ENCODE data around the gene RBM4B. TPM values are rescaled to one million over a fixed set of nuclear protein-coding genes. Genes with fewer than 3 reads are reported as not detected.

Gene RBM4B
- total RNA-seq, 1 donor from 2014 or later: 22.2 TPM

- DNase-seq (ENCODE audit: low read depth in 2 of 2): no peak
Observed at GRCh38 chr11:66706989-66707388, 29.3 kb upstream of the RBM4B start.

DNA sequence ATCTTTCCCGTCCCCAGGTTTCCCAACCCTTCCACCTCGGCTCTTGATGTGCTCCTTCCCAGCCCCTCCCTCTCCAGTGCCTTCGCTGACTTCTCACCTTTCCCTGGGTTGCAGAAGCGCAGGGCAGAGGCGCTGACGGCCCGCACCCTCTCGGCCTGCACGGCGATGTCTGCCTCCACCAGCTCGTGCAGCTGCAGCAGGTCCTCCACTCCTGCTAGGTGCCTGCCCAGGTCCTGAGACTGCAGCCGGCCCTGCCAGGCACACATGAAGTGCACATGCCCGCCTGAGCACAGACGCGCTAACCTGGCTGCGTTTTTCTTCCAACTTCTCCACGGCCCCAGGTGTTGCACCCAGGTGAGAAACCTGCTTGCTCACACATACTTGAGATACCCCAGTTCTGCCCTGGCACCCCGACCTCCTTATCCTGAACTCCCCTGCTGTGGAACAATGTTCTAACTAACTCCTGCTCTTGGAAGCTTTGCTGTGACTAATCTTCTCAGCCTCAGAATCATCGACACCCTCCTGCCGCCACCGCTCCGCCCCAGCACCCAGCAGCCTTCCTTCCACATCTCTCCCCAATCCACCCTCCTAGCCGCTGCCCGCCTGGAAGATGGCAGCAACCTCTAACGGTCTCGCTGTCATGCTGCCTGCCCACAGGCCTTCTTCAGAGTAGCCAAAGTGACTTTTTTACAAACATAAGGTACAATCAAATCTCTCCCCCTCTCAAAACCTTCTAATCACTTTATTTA lies 28.1 kb upstream of the RBM4B start:
- no peak for DNase-seq (ENCODE audit: low read depth in 2 of 2)

DNA sequence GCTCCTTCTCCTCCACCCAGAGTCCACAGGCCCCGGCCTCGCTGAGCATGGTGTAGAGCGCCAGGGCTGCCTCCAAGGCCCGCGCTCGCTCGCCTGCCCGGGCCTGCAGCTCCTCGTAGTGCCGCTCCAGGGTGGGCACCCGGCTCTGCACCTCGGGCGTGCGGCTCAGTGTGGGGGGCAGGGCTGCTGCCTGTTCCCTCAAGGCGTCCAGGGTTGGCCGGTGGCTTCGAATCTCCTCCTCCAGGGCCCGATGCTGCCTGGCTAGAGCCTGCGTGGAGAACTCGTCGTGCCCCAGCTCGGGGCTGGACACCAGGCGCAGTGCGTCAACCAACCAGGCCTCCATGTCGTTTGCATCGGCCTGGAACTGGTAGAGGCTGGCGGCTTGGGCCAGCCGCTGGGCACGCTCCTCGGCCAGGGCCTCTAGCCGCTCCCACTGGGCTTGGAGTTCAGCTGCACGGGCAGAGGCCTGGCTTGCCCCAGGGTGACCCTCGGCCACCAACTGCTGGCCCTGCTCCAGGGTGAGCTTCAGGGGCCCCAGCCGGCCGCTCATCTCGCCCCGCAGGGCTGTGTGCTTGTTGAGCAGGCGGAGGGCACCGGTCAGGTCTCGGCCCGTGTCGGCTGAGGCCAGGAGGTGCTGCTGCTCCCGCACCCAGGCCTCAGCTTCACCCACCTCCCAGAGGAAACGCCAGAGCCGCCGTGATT lies 27.1 kb upstream of the RBM4B start:
- no peak for DNase-seq (ENCODE audit: low read depth in 2 of 2)

DNA sequence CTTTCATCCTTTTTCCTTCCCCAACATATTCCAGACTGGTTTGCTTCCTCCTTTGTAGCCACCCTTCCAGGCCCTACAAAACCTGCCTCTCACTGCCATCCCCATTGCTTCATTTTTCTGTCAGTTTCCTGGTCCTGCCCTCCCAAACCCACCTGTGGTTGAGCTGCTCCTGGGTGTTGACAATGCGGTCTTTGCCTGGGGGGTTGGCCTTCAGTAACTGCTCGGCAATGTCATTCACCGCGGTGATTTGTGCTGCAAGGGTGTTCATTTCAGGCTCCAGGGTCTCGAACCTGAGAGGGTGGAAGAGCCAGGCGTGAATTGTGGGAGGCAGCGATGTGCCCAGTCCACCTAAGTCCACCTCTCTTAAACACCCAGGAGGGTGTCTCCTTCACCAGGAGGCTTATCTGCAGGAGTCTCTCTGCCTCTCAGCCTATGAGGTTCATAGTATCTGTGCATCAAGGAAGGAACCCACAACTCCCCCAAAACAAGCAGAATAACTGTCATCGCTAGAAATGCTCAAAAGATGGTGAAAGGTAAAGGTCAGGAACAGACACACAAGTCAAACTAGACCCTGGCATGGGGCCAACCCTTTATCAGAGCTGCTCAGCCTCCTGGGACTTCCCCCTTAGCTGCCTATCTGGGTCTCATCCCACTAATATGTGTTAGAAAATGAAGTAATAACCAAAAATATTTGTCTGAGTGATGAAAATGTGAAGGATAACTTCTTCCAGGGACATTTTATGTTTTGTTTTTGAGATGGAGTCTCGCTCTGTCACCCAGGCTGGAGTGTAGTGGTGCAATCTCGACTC lies 23.9 kb upstream of the RBM4B start:
- peak in 1 of 2 donors; percentile 43 for DNase-seq (ENCODE audit: low read depth in 2 of 2)

DNA sequence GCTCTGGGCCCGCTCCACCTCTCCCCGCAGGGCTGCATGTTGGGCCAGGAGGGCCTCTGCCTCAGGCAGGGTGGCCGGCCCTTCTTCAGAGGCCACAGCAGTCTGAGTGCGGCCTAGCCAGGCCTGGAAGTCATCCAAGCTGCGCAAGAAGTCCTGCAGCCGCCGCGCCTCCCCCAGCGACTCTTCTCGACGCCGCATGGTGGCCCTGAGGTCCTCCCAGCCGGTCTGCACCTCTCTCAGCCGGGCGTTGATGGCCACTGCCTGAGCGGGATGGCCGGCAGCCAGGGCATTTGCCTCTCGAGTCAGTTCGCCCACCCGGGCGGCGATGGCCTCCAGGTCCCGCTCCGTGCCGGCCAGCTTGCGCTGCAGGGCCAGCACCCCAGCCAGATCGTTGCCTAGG lies 23.1 kb upstream of the RBM4B start:
- DNase-seq (ENCODE audit: low read depth in 2 of 2): no peak

DNA sequence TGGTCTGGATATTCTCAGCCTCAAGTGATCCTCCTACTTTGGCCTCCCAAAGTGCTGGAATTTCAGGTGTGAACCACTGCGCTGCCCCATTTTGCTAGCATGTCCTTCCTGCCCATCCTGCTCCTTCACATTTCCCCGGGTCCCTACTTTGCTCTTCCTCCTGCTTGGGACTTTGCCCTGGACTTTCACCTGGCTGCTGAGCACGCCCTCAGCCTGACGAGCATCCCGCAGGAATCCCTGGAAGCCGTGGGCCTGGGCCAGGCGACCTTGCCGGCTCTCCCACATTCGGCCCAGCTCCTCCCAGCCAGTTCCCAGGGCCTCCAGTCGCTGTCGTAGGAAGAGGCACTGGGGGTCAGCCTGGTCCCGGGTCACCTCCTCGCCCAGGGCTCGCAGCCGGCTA lies 22.6 kb upstream of the RBM4B start:
- DNase-seq (ENCODE audit: low read depth in 2 of 2): no peak

GRCh38 chr11:66698491-66698890 lies 20.8 kb upstream of the RBM4B start:
- DNase-seq (ENCODE audit: low read depth in 2 of 2): no peak

GRCh38 chr11:66697988-66698387 lies 20.3 kb upstream of the RBM4B start:
- no peak for DNase-seq (ENCODE audit: low read depth in 2 of 2)

GRCh38 chr11:66696146-66696545 lies 18.5 kb upstream of the RBM4B start:
- no peak for DNase-seq (ENCODE audit: low read depth in 2 of 2)

GRCh38 chr11:66694732-66695207 lies 17.1 kb upstream of the RBM4B start:
- peak; percentile 86 to 97 for DNase-seq (ENCODE audit: low read depth in 2 of 2)

DNA sequence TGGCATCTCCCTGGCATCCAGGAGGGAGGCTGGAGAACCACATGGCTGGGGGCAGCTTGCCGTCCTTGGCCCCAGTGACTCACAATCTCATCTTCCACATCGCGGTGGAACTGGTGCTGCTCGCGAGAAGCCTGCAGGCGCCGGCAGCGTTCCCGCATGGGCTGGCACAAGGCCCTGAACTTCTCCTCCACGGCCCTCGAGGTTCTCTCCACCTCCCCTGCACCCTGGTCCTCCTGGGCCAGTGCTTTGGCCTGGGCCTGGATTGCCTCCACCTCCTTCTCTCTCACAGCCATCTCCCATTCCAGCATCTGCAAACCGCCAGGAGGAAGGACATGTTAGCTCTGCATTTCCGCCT lies 16.3 kb upstream of the RBM4B start:
- no peak for DNase-seq (ENCODE audit: low read depth in 2 of 2)

- no peak for DNase-seq (ENCODE audit: low read depth in 2 of 2)
Observed at GRCh38 chr11:66693356-66694055, 15.8 kb upstream of the RBM4B start.

DNA sequence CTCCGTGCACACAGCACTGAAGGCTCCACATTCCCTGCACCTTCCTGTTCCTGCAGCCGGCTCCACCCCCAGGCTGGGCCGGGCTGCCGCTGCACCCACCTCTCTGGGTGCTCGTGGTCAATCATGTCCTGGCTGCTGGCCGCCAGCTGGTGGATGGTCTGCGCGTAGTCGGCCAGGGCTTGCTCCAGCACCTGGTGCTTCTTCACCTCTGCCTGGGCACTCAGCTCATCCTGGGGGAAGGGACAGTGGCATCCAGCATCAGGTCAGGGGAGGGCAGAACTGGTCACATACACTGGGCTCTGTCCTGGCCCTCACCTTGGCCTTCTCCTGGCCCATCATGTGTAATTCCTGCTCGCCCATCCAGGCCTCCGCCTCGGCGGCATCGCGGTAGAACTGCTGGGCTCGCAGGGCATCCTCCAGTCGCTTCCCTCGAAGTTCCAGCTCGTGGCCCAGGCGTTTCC lies 15.2 kb upstream of the RBM4B start:
- no peak for DNase-seq (ENCODE audit: low read depth in 2 of 2)

DNA sequence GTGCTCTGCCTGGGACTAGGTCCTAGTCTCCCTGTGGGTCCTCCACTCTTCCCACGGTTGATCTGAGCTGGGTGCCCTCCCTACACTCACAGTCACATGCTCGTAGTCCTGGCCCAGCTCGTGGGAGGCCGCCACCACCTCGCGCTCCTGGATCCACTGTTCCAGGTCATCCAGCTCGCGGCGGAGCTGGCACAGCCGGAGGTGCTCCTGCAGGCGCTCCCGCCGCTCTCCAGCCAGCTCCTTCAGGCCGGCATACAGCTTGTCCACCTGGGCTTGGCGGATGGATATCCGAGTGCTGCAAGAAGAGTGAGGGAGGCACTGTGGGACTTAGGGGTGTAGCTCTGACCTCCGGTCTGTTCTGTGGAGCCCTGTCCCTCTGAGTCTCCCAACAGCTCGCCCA lies 14.8 kb upstream of the RBM4B start:
- DNase-seq (ENCODE audit: low read depth in 2 of 2): no peak

DNA sequence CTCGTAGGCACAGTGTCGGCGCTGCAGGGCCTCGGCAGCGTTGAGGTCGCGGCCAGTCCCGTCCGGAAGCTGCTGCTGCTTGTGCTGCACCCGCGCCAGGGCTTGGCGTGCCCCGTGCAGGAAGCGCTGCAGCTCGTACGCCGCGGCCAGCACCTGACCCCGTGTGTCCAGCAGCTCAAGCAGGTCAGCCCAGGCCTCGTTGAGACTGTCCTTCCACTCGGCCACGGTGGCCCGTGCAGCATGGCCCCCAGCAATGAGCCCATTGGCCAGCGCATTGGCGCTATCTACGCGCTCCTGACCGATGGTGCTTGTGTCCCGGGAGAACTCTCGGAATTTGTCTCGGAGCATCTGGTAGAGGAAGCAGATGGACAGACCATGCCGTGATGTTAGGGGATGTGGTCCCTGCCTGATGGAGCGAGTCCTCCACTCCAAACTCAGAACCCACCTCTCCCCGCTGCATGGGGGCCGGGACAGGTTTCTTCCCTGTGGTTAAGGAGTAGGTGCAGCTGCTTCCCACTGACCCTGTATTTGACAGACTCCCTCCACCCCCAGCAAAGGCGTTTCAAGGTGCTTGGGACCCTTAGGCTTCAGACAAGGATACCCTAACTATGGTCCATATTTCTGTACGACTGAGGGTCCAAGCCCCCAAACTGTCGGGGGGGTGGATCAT lies 13.8 kb upstream of the RBM4B start:
- DNase-seq (ENCODE audit: low read depth in 2 of 2): no peak

DNA sequence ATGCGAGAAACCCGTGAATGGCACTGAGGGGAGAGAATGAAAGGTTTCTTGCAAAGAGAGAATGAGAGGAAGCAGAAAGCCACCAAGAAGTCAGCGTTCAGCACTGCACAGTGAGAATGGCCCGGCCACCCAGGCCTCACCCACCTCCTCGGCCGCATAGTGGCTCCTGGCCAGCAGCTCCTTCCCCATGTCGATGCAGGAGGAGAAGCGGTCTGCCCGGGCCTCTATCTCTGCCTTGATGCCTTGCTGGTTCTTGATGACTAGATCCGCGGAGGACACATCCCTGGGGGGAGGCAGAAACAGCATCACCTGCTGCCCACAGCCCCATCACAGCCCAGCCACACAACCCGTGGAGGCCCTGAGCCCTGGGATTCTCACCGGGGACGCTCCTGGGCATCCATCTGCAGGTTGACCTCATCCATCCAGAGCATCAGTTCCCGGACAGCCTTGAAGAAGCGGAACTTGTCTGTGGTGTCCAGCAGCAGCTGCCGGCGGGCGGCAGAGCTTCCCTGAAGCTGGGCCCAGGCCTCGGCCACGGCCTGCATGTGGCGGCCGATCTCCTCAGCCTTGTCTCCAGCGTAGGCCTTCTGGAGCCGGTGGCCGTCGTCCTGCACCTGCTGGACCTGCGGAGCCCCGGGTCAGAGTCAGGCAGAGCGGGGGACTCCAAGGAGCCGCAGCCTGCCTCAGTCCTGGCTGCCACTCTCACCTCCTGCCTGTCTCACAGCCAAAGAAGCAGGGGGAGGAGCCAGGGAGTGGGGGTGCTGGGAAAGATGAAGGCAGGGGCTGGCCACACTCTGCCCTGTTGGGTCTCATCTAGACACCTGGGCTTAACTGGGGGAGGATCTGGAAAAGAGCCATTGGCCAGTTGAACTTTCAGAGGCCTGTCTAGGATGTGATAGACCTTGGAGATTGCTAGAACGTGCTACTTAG lies 12.2 kb upstream of the RBM4B start:
- DNase-seq (ENCODE audit: low read depth in 2 of 2): no peak

- no peak for DNase-seq (ENCODE audit: low read depth in 2 of 2)
Observed at GRCh38 chr11:66688561-66689534, 11.2 kb upstream of the RBM4B start.

- no peak for DNase-seq (ENCODE audit: low read depth in 2 of 2)
Observed at GRCh38 chr11:66687831-66688281, 10.2 kb upstream of the RBM4B start.
